ENCODE results near the gene TFR2. TPM values are rescaled to one million over a fixed set of nuclear protein-coding genes. Genes with fewer than 3 reads are reported as not detected.

The TFR2 gene
- total RNA-seq, 2 donors from 2014 or later, result 0.19 TPM; not detected in 1

Other genes starting within 250 kb of the TFR2 start
- gene ZCWPW1, start 212.8 kb downstream of the TFR2 start, total RNA-seq, result 1 to 10 TPM; 2.1 to 8.5 TPM
- gene MEPCE, start 211.7 kb downstream of the TFR2 start, total RNA-seq, result 10 to 100 TPM; 12.6 to 21.9 TPM
- gene PPP1R35, start 205.1 kb downstream of the TFR2 start, total RNA-seq, result 10 to 100 TPM; 18.7 to 20.2 TPM
- not detected for gene SPACDR, start 177.3 kb downstream of the TFR2 start, total RNA-seq
- 10 to 100 TPM; 26.2 to 34.6 TPM for gene TSC22D4, start 162.3 kb downstream of the TFR2 start, total RNA-seq
- 1 to 10 TPM in 1 of 2 donors, under 1 TPM in 1; 0.37 to 1.5 TPM for gene NYAP1, start 157.6 kb downstream of the TFR2 start, total RNA-seq
- gene AGFG2, start 102.3 kb downstream of the TFR2 start, total RNA-seq, result 10 to 100 TPM; 16.4 to 25.8 TPM
- gene SAP25, start 67.7 kb downstream of the TFR2 start, total RNA-seq, result not detected
- gene LRCH4, start 55.4 kb downstream of the TFR2 start, total RNA-seq, result 10 to 100 TPM; 23.0 to 46.2 TPM
- under 1 TPM in 1 of 2 donors, not detected in 1; 0.20 TPM for gene FBXO24, start 55.2 kb downstream of the TFR2 start, total RNA-seq
- gene PCOLCE, start 39.2 kb downstream of the TFR2 start, total RNA-seq, result 10 to 100 TPM; 25.4 to 39.0 TPM
- gene MOSPD3, start 29.0 kb downstream of the TFR2 start, total RNA-seq, result 10 to 100 TPM; 11.8 to 13.5 TPM
- not detected for gene ACTL6B, start 14.9 kb upstream of the TFR2 start, total RNA-seq
- 100 to 1,000 TPM in 1 of 2 donors, 10 to 100 TPM in 1; 96.2 to 169 TPM for gene GNB2, start 32.2 kb upstream of the TFR2 start, total RNA-seq
- gene GIGYF1, start 52.7 kb upstream of the TFR2 start, total RNA-seq, result 10 to 100 TPM; 13.4 to 17.4 TPM
- 10 to 100 TPM; 19.1 to 28.7 TPM for gene POP7, start 64.6 kb upstream of the TFR2 start, total RNA-seq
- gene EPO, start 78.9 kb upstream of the TFR2 start, total RNA-seq, result not detected
- gene ZAN, start 92.0 kb upstream of the TFR2 start, total RNA-seq, result not detected
- 10 to 100 TPM; 25.0 to 64.6 TPM for gene EPHB4, start 186.0 kb upstream of the TFR2 start, total RNA-seq
- gene SLC12A9, start 211.2 kb upstream of the TFR2 start, total RNA-seq, result 1 to 10 TPM; 5.0 to 9.0 TPM
- gene TRIP6, start 225.8 kb upstream of the TFR2 start, total RNA-seq, result 10 to 100 TPM; 41.6 to 64.4 TPM
- 10 to 100 TPM; 33.4 to 49.6 TPM for gene SRRT, start 233.6 kb upstream of the TFR2 start, total RNA-seq
- gene UFSP1, start 248.2 kb upstream of the TFR2 start, total RNA-seq, result 1 to 10 TPM; 3.0 to 3.7 TPM